Neural cell (in vitro differentiated cells): ENCODE measurements around the gene ELMO1.

Experiments used
- CTCF ChIP-seq: fragments of 450-650 bp; IDR thresholded peaks from 2 replicates; pipeline ENCODE4 v1.5.1; 2014; ENCODE audit warnings: antibody characterized with exemption, mild to moderate bottlenecking, moderate library complexity; ENCODE audit not compliant: poor library complexity, severe bottlenecking
- EP300 ChIP-seq: fragments of 450-650 bp; conservative IDR thresholded peaks from 2 replicates; pipeline ENCODE4 v1.6.1; 2014; ENCODE audit warnings: antibody characterized with exemption, mild to moderate bottlenecking, moderate library complexity; ENCODE audit not compliant: poor library complexity, severe bottlenecking
- EZH2 ChIP-seq: fragments of 200-600, 300-800 bp; shearing (Covaris generic), sonication (generic); IDR thresholded peaks from 2 replicates; pipeline ENCODE4 v1.6.1; 2014; ENCODE audit warnings: antibody characterized with exemption, low read length, borderline replicate concordance, mild to moderate bottlenecking; ENCODE audit not compliant: insufficient read depth, poor library complexity, severe bottlenecking
- MXI1 ChIP-seq: fragments of 450-650 bp; conservative IDR thresholded peaks from 2 replicates; pipeline ENCODE4 v1.6.1; 2014; ENCODE audit warnings: antibody characterized with exemption, mild to moderate bottlenecking; ENCODE audit not compliant: poor library complexity, severe bottlenecking
- POLR2AphosphoS5 ChIP-seq: IDR thresholded peaks from 2 replicates; pipeline ENCODE4 v1.6.1; 2012
- RAD21 ChIP-seq: fragments of 450-650 bp; conservative IDR thresholded peaks from 2 replicates; pipeline ENCODE4 v1.6.1; 2014; ENCODE audit warnings: antibody characterized with exemption, mild to moderate bottlenecking, moderate library complexity
- REST ChIP-seq: IDR thresholded peaks from 2 replicates; pipeline ENCODE4 v1.6.1; 2012; ENCODE audit warnings: borderline replicate concordance
- SMC3 ChIP-seq: fragments of 450-650 bp; conservative IDR thresholded peaks from 2 replicates; pipeline ENCODE4 v1.6.1; 2014; ENCODE audit warnings: antibody characterized with exemption, mild to moderate bottlenecking, moderate library complexity; ENCODE audit not compliant: poor library complexity
- TAF1 ChIP-seq: IDR thresholded peaks from 2 replicates; pipeline ENCODE4 v1.6.1; 2012; ENCODE audit warnings: low read depth

GRCh38 chr7:36904802-36905201 is 543.9 kb downstream of the ELMO1 start:
- TF ChIP-seq CTCF (no peak), POLR2AphosphoS5 (no peak), EP300 (no peak), REST (no peak), SMC3 (no peak), RAD21 (no peak), EZH2 (no peak), TAF1 (no peak), MXI1 (no peak)
